ENCODE data around the gene TRIM45.

TRIM45 gene

DNA sequence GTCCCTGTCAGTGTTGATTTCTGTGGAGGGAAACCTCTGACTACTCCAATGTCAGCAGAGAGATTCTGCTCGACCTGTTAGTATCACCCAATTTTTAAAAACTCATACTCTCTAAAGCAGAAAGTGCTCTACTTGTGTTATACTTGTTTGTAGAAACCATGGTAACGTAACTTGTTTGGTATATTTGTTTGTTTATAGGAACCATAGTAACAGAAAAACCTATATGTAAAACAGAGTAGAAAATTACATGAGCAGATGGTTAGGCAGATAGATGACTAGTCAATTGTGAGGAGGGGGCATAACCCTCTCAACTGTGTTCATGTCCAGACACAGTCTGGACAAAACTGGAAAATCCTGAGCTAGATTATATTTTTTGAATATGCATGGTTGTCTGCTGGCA lies 6.7 kb downstream of the TRIM45 start:
- no peaks in the 10 kb centered on the region for H3K36me3 ChIP-seq
- no peaks in the 10 kb centered on the region for H3K9me3 ChIP-seq
- no peak overlapping the region for H3K27ac ChIP-seq
- H3K27me3 ChIP-seq, result peaks cover 4% of the 10 kb centered on the region
- H3K4me1 ChIP-seq (ENCODE audit: control insufficient read depth in 1 of 2, insufficient read depth in 1 of 2, low read depth in 1 of 2, low read length in 1 of 2), result no peaks in the 10 kb centered on the region
- H3K4me3 ChIP-seq (ENCODE audit: low read depth in 1 of 2, low read length in 1 of 2), result no peak overlapping the region
- TF ChIP-seq, protein P1, sequence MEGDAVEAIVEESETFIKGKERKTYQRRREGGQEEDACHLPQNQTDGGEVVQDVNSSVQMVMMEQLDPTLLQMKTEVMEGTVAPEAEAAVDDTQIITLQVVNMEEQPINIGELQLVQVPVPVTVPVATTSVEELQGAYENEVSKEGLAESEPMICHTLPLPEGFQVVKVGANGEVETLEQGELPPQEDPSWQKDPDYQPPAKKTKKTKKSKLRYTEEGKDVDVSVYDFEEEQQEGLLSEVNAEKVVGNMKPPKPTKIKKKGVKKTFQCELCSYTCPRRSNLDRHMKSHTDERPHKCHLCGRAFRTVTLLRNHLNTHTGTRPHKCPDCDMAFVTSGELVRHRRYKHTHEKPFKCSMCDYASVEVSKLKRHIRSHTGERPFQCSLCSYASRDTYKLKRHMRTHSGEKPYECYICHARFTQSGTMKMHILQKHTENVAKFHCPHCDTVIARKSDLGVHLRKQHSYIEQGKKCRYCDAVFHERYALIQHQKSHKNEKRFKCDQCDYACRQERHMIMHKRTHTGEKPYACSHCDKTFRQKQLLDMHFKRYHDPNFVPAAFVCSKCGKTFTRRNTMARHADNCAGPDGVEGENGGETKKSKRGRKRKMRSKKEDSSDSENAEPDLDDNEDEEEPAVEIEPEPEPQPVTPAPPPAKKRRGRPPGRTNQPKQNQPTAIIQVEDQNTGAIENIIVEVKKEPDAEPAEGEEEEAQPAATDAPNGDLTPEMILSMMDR (IDR thresholded peaks at IDR 0.05), result no peak

DNA sequence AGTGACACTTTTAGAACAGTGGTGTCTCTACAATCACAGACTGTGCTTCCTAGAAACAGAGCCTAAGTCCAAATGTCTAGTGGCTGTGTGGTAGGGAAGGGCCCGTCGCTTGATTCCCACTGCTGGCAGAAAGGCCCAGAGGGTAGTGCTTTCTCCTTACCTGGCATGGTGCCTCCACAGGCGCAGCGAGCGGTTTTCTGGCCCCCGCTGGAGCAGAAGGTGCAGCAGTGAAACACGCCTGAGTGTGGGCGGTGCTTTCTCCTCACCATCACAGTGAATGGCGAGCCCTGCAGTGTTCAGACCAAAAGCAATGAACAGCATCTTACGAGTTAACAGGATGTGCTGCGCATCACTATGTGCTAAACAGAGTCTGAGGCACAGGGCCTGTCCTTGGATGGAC lies 8.3 kb downstream of the TRIM45 start:
- no peaks in the 10 kb centered on the region for H3K27me3 ChIP-seq
- H3K4me3 ChIP-seq (ENCODE audit: low read depth in 1 of 2, low read length in 1 of 2), result no peak overlapping the region
- no peaks in the 10 kb centered on the region for H3K36me3 ChIP-seq
- no peaks in the 10 kb centered on the region for H3K4me1 ChIP-seq (ENCODE audit: control insufficient read depth in 1 of 2, insufficient read depth in 1 of 2, low read depth in 1 of 2, low read length in 1 of 2)
- no peak overlapping the region for H3K27ac ChIP-seq
- no peaks in the 10 kb centered on the region for H3K9me3 ChIP-seq
- TF ChIP-seq, protein P1 (IDR thresholded peaks at IDR 0.05), result no peak

DNA sequence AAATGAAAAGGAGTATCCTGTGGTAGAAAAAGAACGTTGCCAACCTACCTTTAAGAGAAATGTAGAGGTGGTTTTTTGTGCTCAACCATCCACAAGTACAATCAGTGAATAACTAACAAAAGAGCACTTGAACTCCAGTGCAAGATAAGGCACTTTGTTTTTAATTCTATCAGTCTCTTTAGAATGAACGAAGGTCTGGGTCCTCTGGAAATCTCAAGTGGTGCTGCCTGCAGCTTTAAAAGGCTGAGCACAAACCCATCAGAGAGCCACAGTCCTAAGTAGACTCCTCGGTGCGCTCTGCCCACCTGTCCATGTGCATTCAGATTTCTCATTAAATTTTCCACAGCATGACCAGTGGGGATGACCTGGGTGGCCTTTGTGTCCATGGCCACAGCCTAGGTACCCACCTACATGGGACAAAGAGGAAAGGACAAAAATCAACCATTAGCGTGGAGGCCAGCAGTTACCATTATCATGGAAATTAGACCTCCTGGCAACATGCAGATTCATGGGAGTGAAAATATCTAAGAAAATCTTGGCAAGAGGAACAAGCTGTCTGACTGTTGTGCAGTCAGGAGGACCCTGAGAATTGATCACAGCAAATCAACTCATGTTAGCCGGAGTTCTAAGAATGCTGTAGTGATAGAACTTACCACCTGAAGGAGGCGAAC lies 9.4 kb downstream of the TRIM45 start:
- Histone ChIP-seq H3K27me3 (no peaks in the 10 kb centered on the region), H3K9me3 (no peaks in the 10 kb centered on the region), H3K36me3 (no peaks in the 10 kb centered on the region), H3K4me1 (ENCODE audit: control insufficient read depth in 1 of 2, insufficient read depth in 1 of 2, low read depth in 1 of 2, low read length in 1 of 2) (no peaks in the 10 kb centered on the region), H3K4me3 (ENCODE audit: low read depth in 1 of 2, low read length in 1 of 2) (no peak overlapping the region), H3K27ac (no peak overlapping the region)
- TF ChIP-seq, protein P1 (IDR thresholded peaks at IDR 0.05), result no peak

DNA sequence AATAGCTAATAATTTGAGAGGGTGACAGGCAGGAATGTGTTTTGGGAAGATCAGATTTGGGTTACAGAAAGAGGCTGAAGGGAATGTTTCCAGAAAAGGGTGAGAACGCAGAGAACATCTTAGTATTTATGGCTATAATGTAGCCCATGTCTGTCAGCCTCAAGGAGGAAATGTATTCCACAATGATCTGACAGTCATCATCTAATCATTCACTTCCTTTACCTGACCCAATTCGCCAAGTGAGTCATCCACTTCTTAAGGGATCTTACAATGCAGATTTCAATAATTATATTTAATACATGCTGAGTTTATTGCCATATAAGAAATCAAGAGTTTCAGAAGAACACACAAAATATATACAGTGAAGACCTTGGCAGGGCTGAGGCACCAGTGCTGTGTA lies 10.8 kb downstream of the TRIM45 start:
- H3K4me3 ChIP-seq (ENCODE audit: low read depth in 1 of 2, low read length in 1 of 2), result no peak overlapping the region
- TF ChIP-seq, protein P1 (IDR thresholded peaks at IDR 0.05), result no peak
- no peaks in the 10 kb centered on the region for H3K36me3 ChIP-seq
- H3K9me3 ChIP-seq, result no peaks in the 10 kb centered on the region
- no peaks in the 10 kb centered on the region for H3K4me1 ChIP-seq (ENCODE audit: control insufficient read depth in 1 of 2, insufficient read depth in 1 of 2, low read depth in 1 of 2, low read length in 1 of 2)
- no peaks in the 10 kb centered on the region for H3K27me3 ChIP-seq
- H3K27ac ChIP-seq, result no peak overlapping the region

DNA sequence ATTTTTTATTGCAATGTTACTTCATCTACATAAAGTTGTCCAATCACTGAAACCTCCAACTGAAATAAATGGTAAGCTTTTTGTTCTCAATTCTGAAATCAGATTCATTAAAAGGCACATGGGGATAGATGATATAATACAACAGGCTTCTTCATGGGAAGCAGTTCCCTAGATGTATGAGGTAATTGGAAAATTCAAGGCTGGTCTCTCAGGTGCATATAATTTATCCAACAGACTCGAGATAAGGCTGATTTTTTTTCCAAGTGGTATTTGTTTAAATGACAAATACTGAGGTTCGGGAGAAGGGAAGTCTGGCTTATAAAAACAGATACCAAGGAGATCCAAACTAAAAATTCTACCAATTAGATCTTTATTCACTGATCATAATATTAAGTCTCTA lies 14.2 kb downstream of the TRIM45 start:
- H3K4me3 ChIP-seq (ENCODE audit: low read depth in 1 of 2, low read length in 1 of 2), result no peak overlapping the region
- peaks cover 29% of the 10 kb centered on the region for H3K36me3 ChIP-seq
- TF ChIP-seq, protein P1 (IDR thresholded peaks at IDR 0.05), result no peak
- no peaks in the 10 kb centered on the region for H3K9me3 ChIP-seq
- no peaks in the 10 kb centered on the region for H3K27me3 ChIP-seq
- no peak overlapping the region for H3K27ac ChIP-seq
- no peaks in the 10 kb centered on the region for H3K4me1 ChIP-seq (ENCODE audit: control insufficient read depth in 1 of 2, insufficient read depth in 1 of 2, low read depth in 1 of 2, low read length in 1 of 2)
